Muscle of arm (tissue), 12 donors: Measurements from ENCODE around the gene TCIRG1. TPM values are rescaled to one million over a fixed set of nuclear protein-coding genes. Genes with fewer than 3 reads are reported as not detected.
"Not testable (repeated sequence)": the region's sequence is repeated elsewhere in the genome, so short reads cannot be mapped to it uniquely, and the experiment has no call there.

Experiments used
- DNase-seq: peaks from one replicate; pipeline ENCODE4 v3.0.0-alpha.2; 2013
- polyA plus RNA-seq, 12 donors: library from polyadenylated mRNA; unstranded; fragments of 120-200 nt; gene quantifications; one replicate each; pipeline ENCODE4 v1.2.1, GENCODE V29; 2013; ENCODE audit not compliant: insufficient read length in 12 of 12

Gene TCIRG1
- polyA plus RNA-seq, 12 donors, result 15.3 to 47.2 (median 24.0) TPM; not detected in 1

DNA sequence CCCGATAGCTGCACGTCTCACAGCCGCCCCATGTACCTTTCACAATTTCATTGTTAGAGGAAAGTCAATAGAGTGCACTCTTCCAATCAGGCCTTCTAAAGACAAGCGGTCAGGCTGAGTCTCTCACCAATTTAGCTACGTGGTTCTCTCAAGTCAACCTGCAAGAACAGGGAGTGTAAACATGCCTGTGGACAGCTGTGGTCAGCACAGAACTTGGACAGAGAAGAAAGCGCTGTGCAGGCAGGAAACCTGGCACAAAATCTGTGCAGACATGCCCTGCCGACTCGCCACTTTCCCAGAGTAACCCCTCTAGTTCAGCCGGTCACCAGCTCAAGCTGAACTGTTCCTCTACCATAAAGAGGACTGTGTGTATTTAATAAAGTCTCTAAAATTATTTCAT, 42.9 kb downstream of the TCIRG1 start:
- no peak for DNase-seq

DNA sequence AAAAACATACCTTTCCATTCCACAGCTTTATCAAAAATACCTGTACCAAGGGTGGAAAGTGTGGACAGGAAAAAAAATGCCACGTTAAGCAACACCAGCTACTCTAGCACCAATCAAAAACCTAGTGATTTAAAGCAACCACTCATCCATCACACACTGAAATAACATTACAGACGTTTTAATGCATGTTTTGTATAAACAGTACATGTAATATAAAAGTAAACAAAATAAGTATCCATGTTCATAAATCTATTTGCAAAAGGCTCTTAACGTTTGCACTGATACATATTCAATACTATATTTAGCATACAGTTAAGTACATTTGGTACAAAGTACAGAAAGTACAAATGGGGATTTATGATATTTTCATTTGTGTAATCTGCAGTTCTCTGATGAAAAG, 43.7 kb downstream of the TCIRG1 start:
- DNase-seq, result no peak

DNA sequence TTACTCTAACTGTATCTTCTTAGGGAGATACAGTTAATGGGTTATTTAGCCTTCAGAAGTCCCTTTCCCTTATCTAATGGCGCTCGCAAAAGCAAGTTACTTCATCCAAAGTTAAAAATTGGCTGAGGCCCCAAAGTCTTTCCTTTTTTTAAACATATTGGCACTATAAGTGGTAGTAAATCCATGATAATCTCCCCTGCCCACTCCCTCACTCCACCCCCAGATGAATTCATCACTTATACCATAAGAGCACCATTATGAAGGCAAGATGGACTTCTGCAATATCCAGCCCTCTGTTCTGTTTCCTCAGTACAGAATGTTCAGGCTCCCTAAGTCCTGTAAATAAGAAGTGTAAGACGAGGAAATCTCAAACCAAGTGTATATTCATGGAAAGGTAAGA, 44.7 kb downstream of the TCIRG1 start:
- DNase-seq, result no peak

DNA sequence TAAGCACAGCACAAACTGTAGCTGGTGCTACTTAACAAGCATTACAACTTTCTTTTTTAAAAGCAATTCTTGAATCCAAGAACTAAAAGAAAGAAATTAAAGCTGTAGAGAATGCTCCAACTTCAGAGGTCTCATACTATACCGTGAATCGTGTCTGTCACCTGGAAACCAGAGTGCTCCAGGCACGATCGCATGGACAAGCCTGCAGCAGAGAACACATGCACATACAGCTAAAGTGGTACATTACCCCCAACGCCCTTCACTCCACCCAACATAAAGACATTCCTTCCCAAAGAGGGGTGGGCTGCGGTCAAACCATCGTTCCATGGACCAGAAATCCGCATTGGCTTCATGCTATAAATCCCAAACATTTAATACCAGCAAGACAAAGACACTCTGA, 50.9 kb downstream of the TCIRG1 start:
- no peak for DNase-seq

DNA sequence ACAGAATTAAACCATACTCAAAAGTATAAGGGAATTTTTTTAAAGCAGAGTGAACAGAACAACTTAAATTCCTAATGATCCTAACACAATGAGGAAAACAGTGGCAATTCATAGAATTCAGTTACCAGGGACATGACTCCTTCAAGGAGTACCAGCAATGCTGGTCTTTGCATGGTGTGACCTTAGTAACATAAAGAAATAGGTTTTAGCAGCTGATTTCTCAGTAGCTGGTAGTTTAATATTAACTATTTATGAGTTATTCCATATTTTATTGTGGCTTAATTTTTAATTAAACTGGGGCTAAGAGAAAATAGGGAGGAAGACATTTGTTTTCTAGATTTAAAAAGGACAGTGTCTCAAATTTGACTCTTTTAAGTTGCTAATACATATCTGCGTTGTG, 51.5 kb downstream of the TCIRG1 start:
- no peak for DNase-seq

DNA sequence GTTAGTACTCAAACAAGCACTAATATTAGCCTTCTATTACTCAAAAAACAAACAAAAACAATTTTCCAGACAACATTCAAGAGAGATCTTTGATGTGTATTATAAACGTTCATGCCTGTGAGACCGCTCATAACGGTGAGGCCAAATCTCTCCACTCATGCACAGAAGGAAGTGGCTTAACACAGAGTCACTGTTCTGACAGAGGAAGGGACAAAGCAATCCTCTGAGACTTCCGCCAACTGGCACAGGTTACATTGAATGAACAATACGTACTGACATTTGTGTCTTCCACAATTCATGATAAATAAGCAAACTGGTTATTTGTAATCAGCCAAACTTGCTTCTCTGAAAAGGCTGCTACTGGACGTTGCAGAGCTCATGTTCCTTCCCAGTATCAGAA, 51.9 kb downstream of the TCIRG1 start:
- DNase-seq, result no peak

DNA sequence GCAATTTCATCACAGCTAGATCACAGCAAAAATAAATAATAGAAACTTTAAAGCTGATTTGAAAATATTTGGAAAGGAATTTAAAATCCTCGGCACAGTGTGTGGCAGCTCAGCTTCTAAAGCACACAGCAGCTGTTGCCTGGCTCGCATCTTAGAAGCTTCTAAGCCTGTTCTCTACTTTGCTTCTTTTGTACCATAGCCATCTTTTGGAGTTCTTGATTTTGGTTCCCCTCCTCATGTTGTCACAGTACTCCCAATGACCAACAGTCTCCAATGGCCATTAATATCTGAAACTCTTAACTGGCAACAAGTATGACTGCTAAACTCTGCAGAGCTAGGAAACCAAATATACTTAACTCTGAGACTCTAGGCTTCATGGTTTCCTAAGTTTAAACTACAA, 53.6 kb downstream of the TCIRG1 start:
- no peak for DNase-seq

DNA sequence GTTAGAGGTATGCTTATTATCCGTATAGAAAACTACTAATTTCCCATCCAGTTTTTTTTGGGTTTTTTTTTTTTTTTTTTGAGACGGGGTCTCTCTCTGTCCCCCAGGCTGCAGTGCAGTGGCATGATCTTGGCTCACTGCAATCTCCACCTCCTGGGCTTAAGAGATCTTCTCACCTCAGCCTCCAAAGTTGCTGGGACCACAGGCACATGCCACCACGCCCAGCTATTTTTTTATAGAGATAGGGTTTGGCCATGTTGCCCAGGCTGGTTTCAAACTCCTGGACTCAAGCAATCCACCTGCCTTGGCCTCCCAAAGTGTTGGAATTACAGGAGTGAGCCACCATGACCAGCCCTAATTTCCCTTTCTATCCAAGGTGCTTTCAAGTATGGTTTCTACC, 54.1 kb downstream of the TCIRG1 start:
- not testable (repeated sequence) for DNase-seq

DNA sequence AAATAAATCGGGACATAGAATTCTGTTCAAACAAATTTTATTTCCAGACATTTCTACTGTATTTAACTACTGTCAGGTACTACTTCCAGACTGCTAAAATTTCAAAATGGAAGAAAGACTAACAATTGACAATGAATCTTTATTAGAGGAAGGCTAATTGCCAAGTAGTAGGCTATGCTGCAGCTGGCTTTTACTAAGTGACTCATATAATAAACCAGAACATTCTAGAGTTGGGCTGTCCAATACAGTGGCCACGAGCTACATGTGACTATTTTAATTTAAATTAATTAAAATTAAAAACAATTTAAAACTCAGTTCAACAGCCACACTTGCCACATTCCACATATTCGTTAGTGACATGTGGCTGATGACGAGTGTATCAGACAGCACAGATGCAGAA, 54.7 kb downstream of the TCIRG1 start:
- no peak for DNase-seq

DNA sequence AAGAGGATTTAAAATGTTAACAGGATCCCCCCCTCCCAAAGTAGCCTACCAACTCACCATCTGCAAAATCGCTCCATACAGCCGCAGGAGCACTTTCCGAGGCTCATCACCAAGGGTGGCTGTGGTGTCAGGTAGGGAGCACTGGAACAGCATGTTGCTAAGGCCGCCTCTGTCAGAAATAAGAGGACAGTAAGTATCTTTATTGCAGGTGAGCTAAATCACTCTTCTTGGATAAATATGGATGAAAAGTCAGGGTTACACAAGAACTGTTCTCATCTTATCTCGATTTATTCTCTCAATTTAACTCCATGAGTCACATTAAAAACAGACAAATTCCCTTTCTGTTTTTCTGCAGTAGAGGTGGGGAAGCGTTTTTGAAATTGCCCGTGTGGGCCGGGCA, 58.1 kb downstream of the TCIRG1 start:
- no peak for DNase-seq

DNA sequence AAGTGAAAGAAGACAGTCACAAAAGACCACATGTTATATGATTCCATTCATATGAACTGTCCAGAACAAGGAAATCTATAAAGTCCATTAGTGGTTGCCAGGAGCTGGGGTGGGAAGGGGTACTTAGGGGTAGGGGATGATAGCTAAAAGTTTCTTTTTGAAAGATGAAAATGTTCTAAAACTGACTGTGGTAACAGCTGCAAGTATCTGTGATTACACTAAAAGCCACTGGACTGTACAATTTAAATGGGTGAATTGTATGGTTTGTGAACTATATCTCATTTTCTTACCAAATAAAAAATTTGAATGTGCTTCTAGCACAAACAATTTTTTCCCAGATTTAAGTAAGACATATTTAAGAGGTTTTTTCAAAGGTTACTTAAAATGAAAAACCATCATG, 60.2 kb downstream of the TCIRG1 start:
- DNase-seq, result no peak

DNA sequence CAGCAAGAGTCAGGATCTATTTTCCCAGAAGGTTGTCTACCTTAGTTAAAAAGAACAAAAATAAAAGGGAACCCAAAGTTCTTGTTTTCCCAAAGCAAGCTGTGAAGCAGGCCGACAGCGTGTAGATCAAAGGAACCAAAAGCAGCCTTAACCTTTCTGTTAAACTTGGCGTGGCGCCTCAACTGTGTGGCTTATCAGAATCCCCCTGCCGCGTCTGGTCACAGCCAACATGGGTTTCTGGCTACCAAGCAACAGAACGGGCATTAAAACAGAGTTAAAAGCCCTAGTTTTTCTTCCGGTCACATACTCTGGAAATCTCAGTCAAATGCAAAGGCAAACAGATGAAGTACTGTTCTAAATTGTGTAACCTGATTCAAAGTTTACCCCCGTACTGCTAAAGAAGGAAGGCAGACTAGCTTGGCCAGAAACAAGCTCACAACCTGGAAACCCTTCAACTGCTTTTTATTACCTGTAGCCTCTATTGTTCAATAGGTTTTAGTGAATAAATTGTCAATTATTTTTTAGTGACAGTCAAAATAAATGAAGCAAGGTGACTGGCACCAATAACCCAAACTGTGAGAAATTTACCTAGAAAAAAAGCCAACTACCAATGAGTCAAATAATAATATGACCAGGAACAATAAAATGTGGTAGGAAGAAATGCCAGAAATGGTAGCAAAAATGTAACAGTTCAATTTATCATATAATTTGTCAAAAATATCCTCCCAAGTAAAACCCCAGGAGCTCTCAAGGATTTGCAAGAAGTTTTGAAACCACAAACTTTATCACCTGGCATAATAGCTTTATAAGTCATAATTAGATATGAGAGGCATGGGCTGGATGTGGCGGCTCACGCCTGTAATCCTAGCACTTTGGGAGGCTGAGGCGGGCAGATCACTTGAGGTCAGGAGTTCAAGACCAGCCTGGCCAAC, 60.9 kb downstream of the TCIRG1 start:
- no peak for DNase-seq

Other genes starting within 250 kb of the TCIRG1 start
- gene UNC93B1, start 34.9 kb upstream of the TCIRG1 start, polyA plus RNA-seq, result 10 to 100 TPM in 1 of 12 donors, 1 to 10 TPM in 10, not detected in 1; 3.4 to 12.6 (median 5.3) TPM
- gene ALDH3B1, start 28.7 kb upstream of the TCIRG1 start, polyA plus RNA-seq, result 100 to 1,000 TPM in 1 of 12 donors, 10 to 100 TPM in 1, 1 to 10 TPM in 10; 3.2 to 155 (median 7.6) TPM
- gene NDUFS8, start 8.3 kb upstream of the TCIRG1 start, polyA plus RNA-seq, result 10 to 100 TPM in 11 of 12 donors, not detected in 1; 43.8 to 82.3 (median 58.9) TPM
- gene CHKA, start 82.4 kb downstream of the TCIRG1 start, polyA plus RNA-seq, result 10 to 100 TPM in 11 of 12 donors, not detected in 1; 10.7 to 43.3 (median 22.1) TPM
- 10 to 100 TPM in 11 of 12 donors, not detected in 1; 40.3 to 61.3 (median 47.9) TPM for gene KMT5B, start 174.3 kb downstream of the TCIRG1 start, polyA plus RNA-seq
- gene C11orf24, start 232.9 kb downstream of the TCIRG1 start, polyA plus RNA-seq, result 10 to 100 TPM in 11 of 12 donors, not detected in 1; 20.9 to 47.8 (median 26.9) TPM